Upper lobe of right lung (tissue), 1 donor: ENCODE measurements around the gene CELF4. TPM values are rescaled to one million over a fixed set of nuclear protein-coding genes. Genes with fewer than 3 reads are reported as not detected.

Source experiments
- ATAC-seq: fragments of 200-7000 bp; cut with Tn5 transposase; one replicate; pipeline ENCODE4 v1.9.1; 2020; ENCODE audit warnings: mild to moderate bottlenecking, moderate library complexity
- DNase-seq: peaks from one replicate; pipeline ENCODE4 v3.0.0-alpha.2; 2020
- H3K27ac ChIP-seq: fragments of 200-600 bp; one replicate; pipeline ENCODE4 v1.8.0; 2022
- H3K27me3 ChIP-seq: fragments of 200-600 bp; one replicate; pipeline ENCODE4 v1.8.0; 2022; ENCODE audit warnings: mild to moderate bottlenecking
- H3K36me3 ChIP-seq: fragments of 200-600 bp; one replicate; pipeline ENCODE4 v1.8.0; 2022
- H3K4me1 ChIP-seq: fragments of 200-600 bp; one replicate; pipeline ENCODE4 v1.8.0; 2022
- H3K4me3 ChIP-seq: fragments of 200-600 bp; one replicate; pipeline ENCODE4 v1.8.0; 2022; ENCODE audit warnings: mild to moderate bottlenecking
- H3K9me3 ChIP-seq: fragments of 200-600 bp; one replicate; pipeline ENCODE4 v1.8.0; 2022
- CTCF ChIP-seq: fragments of 200-600 bp; IDR thresholded peaks from one replicate; pipeline ENCODE4 v1.8.0; 2022; ENCODE audit warnings: antibody characterized with exemption
- intact Hi-C: fragments of 100-400 bp; cut with DNase I; formaldehyde crosslinking; loops from one replicate; pipeline ENCODE4 v1.11.0; 2022
- total RNA-seq: library from RNA; stranded (reverse); fragmentation: NEBNext Ultra II Directional; extraction: Animal tissue kit (Norgen Biotek cat#: 25700); gene quantifications from one replicate; pipeline ENCODE4 v1.2.1, GENCODE V29; 2021
- donor health status: DM: no; HTN: yes; CAD: no; lungs with severe emphysema.

The CELF4 gene
- total RNA-seq, 1 donor from 2014 or later: 1.2 TPM

DNA sequence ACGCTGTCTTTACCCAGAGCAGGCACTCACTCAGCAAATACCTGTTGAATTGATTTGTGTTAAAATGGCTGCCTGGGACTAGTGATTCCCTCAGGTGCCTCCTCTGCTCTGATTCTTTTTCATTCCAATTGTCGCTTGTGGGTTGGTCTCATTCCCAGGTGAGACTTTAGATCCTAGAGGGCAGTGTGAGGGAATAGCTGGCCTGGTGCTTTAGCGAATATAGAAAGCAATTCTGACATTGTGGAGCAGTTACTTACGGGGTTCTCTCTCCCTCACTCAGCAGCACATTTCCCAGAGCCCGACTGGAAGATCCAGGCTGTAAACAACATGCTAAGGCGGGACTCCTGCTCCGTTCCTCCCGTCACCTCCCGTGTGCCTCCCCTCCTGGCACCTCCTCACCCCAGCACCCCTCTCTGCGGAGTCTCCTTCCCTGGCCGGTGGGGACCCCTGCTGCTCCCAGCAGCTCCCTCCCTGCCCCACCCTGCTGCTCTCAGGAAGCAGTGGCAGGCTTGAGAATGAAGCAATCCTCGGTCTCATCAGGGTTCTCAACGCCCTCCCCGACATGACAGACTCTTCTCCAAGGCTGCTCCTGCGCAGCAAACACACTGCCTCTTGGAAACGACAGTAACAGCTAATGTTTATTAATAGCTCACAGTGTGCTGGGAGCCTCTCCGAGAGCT lies 26.9 kb downstream of the CELF4 start:
- Histone ChIP-seq H3K36me3 (no peaks in the 10 kb centered on the region), H3K4me1 (no peaks in the 10 kb centered on the region), H3K9me3 (no peaks in the 10 kb centered on the region), H3K27me3 (peaks cover 35% of the 10 kb centered on the region), H3K27ac (no peak overlapping the region), H3K4me3 (no peak overlapping the region)
- ATAC-seq (no peak), DNase-seq (peak; percentile 44)
- no peak for TF ChIP-seq CTCF
- intact Hi-C loops: loop anchor here (10.0 kb wide), 2 partner anchors 154 to 194 kb away; no protein-coding TSS in a partner anchor

DNA sequence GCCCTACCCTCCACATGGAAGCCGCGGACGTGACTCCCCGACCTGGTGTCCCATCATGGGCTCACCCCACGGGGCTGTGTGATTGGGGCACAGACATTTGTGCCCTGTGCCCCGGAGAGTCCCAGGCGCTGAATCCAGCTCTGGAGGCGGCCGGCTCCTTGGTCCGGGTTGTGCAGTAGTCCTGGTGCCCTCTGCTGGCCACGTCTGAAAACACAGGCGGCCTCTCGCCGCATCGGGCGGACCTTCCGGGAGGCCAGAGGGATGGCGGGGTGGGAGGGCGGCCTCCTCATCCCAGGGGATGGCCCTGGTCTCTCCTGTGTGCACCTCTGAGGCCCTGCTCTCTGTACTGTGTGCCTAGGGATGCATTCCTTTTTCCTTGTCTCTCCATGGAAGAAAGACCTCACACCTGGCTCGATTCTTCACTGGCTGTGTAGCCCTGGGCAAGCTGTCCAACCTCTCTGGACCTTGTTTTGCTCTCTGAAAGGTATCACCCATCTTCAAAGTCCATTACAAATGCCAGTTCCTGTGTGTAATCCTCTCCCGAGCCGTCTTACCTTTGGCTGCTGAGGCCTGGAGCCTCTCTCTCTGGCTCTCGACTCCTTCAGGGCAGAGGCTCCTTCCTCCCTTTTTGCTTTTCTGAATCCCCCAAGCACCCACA lies 27.6 kb downstream of the CELF4 start:
- DNase-seq (peak; percentile 85), ATAC-seq (peak; percentile 87)
- Histone ChIP-seq H3K27me3 (peaks cover 35% of the 10 kb centered on the region), H3K4me3 (no peak overlapping the region), H3K36me3 (no peaks in the 10 kb centered on the region), H3K9me3 (no peaks in the 10 kb centered on the region), H3K27ac (no peak overlapping the region), H3K4me1 (no peaks in the 10 kb centered on the region)
- intact Hi-C loops: loop anchor here (10.0 kb wide), 2 partner anchors 153 to 193 kb away; no protein-coding TSS in a partner anchor
- peak; percentile 85 for TF ChIP-seq CTCF

DNA sequence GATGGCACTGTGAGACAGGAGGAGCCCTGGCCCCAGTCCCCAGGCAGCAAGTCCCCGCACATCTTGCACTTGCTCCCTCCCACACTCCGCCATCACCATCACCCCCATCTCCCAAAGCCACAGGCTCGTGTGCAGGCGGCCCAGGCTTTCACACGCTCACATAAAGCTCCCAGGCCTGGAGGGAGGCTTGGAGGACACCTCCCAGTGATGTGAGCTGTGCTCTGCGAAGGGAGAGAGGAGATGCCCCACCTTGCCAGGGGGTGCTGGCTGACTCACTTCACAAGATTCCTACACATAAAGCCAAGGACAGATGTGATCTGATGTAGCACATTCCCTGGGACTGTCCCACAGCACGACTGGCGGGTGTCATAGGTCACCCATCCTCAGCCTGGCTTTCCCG lies 28.9 kb downstream of the CELF4 start:
- Histone ChIP-seq H3K9me3 (no peaks in the 10 kb centered on the region), H3K36me3 (no peaks in the 10 kb centered on the region), H3K27ac (no peak overlapping the region), H3K4me1 (no peaks in the 10 kb centered on the region), H3K4me3 (no peak overlapping the region), H3K27me3 (peaks cover 35% of the 10 kb centered on the region)
- intact Hi-C loops: loop anchor here (10.0 kb wide), 2 partner anchors 152 to 192 kb away; no protein-coding TSS in a partner anchor
- ATAC-seq: no peak
- no peak for DNase-seq
- no peak for TF ChIP-seq CTCF

GRCh38 chr18:37535968-37536367 lies 29.6 kb downstream of the CELF4 start:
- no peaks in the 10 kb centered on the region for H3K36me3 ChIP-seq
- no peak overlapping the region for H3K27ac ChIP-seq
- no peak overlapping the region for H3K4me3 ChIP-seq
- H3K4me1 ChIP-seq: no peaks in the 10 kb centered on the region
- H3K27me3 ChIP-seq: peaks cover 34% of the 10 kb centered on the region
- intact Hi-C loops: loop anchor here (10.0 kb wide), 2 partner anchors 151 to 191 kb away; no protein-coding TSS in a partner anchor
- TF ChIP-seq CTCF: no peak
- no peaks in the 10 kb centered on the region for H3K9me3 ChIP-seq
- DNase-seq: no peak
- ATAC-seq: no peak

DNA sequence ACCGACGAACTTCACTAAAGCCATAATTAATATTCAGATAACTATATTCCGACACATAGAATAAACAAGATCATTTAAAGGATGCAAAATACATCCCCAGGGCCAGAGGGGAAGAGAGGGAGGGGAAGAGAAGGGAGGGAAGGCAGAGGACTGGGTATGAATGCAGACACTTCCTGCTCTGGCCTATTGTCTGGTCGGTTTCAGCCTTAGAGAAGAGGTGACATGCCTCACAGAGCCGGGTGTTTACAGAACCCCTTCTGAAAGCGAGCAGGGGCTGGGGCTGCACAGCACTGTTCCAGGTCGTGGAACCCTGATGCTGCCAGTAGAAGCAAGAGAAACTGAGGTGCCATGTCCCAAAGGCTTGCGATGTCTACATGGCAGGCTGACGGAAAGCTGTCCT lies 31.0 kb downstream of the CELF4 start:
- Histone ChIP-seq H3K27ac (no peak overlapping the region), H3K4me1 (no peaks in the 10 kb centered on the region), H3K4me3 (no peak overlapping the region), H3K36me3 (no peaks in the 10 kb centered on the region), H3K27me3 (peaks cover 22% of the 10 kb centered on the region), H3K9me3 (no peaks in the 10 kb centered on the region)
- intact Hi-C loops: loop anchor here (10.0 kb wide), 2 partner anchors 150 to 190 kb away; no protein-coding TSS in a partner anchor
- DNase-seq: no peak
- ATAC-seq: no peak
- no peak for TF ChIP-seq CTCF
